Cardiac fibroblast (primary cell): ENCODE data around the gene SCMH1.

Source experiments
- DNase-seq, 2 donors: peaks; one replicate each; pipeline versions ENCODE4 v3.0.0 to v3.0.0-alpha.2; 2010; ENCODE audit warnings: low read depth in 2 of 2
- H3K4me3 ChIP-seq, 2 donors: replicated peaks in 1 of 2; 1 replicate in 1 of 2; 2 replicates in 1 of 2; pipeline ENCODE4 v1.5.1; 2011; ENCODE audit warnings: low read depth in 2 of 2, low read length in 2 of 2, mild to moderate bottlenecking in 2 of 2, moderate library complexity in 1 of 2
- CTCF ChIP-seq: IDR thresholded peaks from one replicate; pipeline ENCODE4 v1.5.1; 2011; ENCODE audit warnings: low read depth, mild to moderate bottlenecking, low read length, inconsistent platforms

Gene SCMH1

GRCh38 chr1:41015281-41015896, 226.7 kb downstream of the SCMH1 start:
- H3K4me3 ChIP-seq: no peak overlapping the region
- DNase-seq: no peak
- TF ChIP-seq CTCF: no peak

GRCh38 chr1:41014871-41015270, 227.2 kb downstream of the SCMH1 start:
- no peak overlapping the region for H3K4me3 ChIP-seq
- TF ChIP-seq CTCF: no peak
- DNase-seq: no peak

GRCh38 chr1:41013796-41014195, 228.3 kb downstream of the SCMH1 start:
- no peak for TF ChIP-seq CTCF
- DNase-seq: peak; percentile 42 to 74
- H3K4me3 ChIP-seq: no peak overlapping the region

GRCh38 chr1:41013024-41013423, 229.1 kb downstream of the SCMH1 start:
- DNase-seq: no peak
- TF ChIP-seq CTCF: no peak
- no peak overlapping the region for H3K4me3 ChIP-seq

GRCh38 chr1:41010345-41010744, 231.8 kb downstream of the SCMH1 start:
- no peak for TF ChIP-seq CTCF

GRCh38 chr1:41009466-41009865, 232.6 kb downstream of the SCMH1 start:
- TF ChIP-seq CTCF: no peak
- H3K4me3 ChIP-seq: no peak overlapping the region
- no peak for DNase-seq

More at GRCh38 chr1:41010345-41010744, 231.8 kb downstream of the SCMH1 start:
- DNase-seq: no peak
- H3K4me3 ChIP-seq: no peak overlapping the region
